Stimulated activated CD4-positive, alpha-beta T cell treated with anti-CD3 and anti-CD28 coated beads, Interleukin-1b, Interleukin-23, amount 100 ng/mL, for 48 hours (primary cell): ENCODE measurements around the gene CDNF.

Experiments
- DNase-seq: peaks from one replicate; pipeline ENCODE4 v3.0.0-alpha.2; 2020

Gene CDNF

GRCh38 chr10:14784459-14785055, 53.3 kb downstream of the CDNF start:
- DNase-seq = no peak

- DNase-seq = peak; percentile 14
These were observed 55.0 kb downstream of the CDNF start for GRCh38 chr10:14782691-14783363.

DNA sequence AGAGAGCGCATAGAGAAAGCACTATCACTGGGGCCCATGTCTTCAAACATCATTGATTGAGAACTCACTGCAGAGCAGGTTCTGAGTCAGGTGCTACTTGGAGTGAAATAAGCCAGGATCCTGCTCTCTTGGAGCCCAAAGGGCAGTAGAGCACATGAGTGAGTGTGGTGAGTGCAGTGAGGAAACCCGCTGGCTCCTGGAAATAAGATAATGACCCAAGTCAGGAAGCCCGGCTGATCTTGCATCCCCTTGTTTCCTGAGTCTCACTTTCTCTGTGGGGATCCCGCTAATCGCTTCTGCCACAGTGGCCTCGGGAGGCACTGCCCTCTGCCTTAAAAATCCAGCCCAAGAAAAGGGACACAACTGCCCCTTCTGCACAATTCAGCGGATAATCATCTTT, 56.1 kb downstream of the CDNF start:
- DNase-seq = no peak

- no peak for DNase-seq
These were observed 58.7 kb downstream of the CDNF start for GRCh38 chr10:14779001-14779651.

DNA sequence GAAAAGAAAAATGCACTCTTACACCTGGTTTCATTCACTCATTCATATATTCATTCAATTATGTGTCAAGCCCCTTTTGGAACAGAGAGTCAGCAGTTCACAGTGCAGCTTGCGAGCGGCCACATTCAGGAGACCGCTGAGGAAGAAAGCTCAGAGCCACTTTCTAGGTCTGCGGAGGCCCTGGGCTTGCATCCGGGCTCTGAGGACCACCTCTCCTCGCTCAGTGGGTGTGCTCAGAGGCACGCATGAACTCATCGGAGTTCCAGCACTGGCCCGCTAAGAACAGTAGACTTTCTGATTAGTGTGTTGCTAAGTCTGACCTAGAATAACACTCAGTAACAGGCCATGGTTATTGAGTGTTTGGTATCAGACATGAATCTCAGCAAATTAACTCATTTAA, 61.3 kb downstream of the CDNF start:
- no peak for DNase-seq

GRCh38 chr10:14775656-14776055, 62.2 kb downstream of the CDNF start:
- DNase-seq = no peak

- DNase-seq = no peak
These were observed 63.0 kb downstream of the CDNF start, which contains the start of gene FAM107B for GRCh38 chr10:14774797-14775196. Gene FAM107B, minus strand, starts transcription at chr10:14774897. Its CDS starts 234 bp downstream, at chr10:14774663.

DNA sequence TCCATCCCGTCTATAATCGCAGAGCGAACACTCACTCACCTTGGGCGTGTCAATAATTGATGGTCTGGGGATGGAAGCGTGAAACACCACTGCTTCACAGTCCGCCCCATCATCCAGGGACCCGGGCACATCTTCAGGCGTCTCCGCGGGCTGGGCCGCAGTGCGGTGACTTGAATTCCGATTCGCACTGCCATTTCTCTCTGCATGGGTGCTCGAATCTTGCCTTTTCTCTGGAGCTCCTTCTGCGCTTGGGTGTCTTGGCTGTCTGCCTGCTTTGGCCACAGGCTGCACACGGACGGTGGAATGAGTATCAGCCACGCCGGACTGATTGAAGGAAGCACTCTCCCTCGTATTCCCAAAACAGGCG, 63.6 kb downstream of the CDNF start:
- DNase-seq = no peak

GRCh38 chr10:14773551-14774213, 64.2 kb downstream of the CDNF start:
- no peak for DNase-seq

GRCh38 chr10:14772399-14772798, 65.4 kb downstream of the CDNF start:
- DNase-seq = no peak

DNA sequence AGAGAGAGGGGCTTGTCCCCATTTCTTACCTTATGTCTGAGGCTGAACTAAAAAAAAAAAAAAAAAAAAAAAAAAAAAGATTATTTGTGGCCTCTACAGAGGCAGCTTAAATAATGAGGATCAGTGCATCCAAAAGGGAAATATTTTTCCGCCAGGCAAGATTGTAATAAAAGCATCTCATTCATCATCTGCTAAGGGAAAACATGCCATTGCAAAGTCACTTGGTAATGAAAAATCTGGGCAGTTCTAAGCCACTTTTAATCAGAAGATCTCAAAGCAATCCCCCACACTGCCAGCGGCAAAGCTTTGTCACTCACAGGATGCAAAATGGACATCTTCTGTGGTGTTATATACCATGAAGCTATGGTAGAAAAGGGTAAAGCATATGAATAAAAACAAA, 66.9 kb downstream of the CDNF start:
- DNase-seq = no peak
